Osteocyte (in vitro differentiated cells): Measurements from ENCODE around the gene FBXO7. TPM values are rescaled to one million over a fixed set of nuclear protein-coding genes. Genes with fewer than 3 reads are reported as not detected.

ENCODE experiments used
- DNase-seq: peaks from one replicate; pipeline ENCODE4 v3.0.0; 2021; ENCODE audit warnings: mixed read lengths; ENCODE audit not compliant: unreplicated experiment; ENCODE audit errors: extremely low spot score
- H3K27ac Mint-ChIP-seq: one replicate; pipeline ENCODE4 v1.8.0; 2021; ENCODE audit warnings: mild to moderate bottlenecking, mixed read lengths; ENCODE audit not compliant: unreplicated experiment
- H3K27me3 Mint-ChIP-seq: one replicate; pipeline ENCODE4 v1.8.0; 2021; ENCODE audit warnings: mixed read lengths; ENCODE audit not compliant: unreplicated experiment
- H3K36me3 Mint-ChIP-seq: one replicate; pipeline ENCODE4 v1.8.0; 2021; ENCODE audit warnings: mixed read lengths; ENCODE audit not compliant: unreplicated experiment
- H3K4me1 Mint-ChIP-seq: one replicate; pipeline ENCODE4 v1.8.0; 2021; ENCODE audit warnings: mixed read lengths; ENCODE audit not compliant: unreplicated experiment
- H3K4me3 Mint-ChIP-seq: one replicate; pipeline ENCODE4 v1.8.0; 2021; ENCODE audit warnings: mild to moderate bottlenecking, moderate library complexity, mixed read lengths; ENCODE audit not compliant: unreplicated experiment
- H3K9me3 Mint-ChIP-seq: one replicate; pipeline ENCODE4 v1.8.0; 2021; ENCODE audit warnings: mixed read lengths; ENCODE audit not compliant: unreplicated experiment
- CTCF ChIP-seq: fragments of 200-600 bp; sonication (generic); IDR thresholded peaks from 2 replicates; pipeline ENCODE4 v1.5.0; 2021; ENCODE audit warnings: antibody characterized with exemption, mild to moderate bottlenecking, moderate library complexity
- total RNA-seq: library from RNA; stranded (reverse); gene quantifications from 2 replicates; pipeline ENCODE4 v1.2.1, GENCODE V29; 2021

FBXO7 gene
- total RNA-seq, 1 donor from 2014 or later, result 86.9 TPM

GRCh38 chr22:32512267-32512982 is 37.8 kb downstream of the FBXO7 start:
- Mint-ChIP-seq H3K4me3 (no peak overlapping the region), H3K9me3 (no peaks in the 10 kb centered on the region), H3K27ac (no peak overlapping the region), H3K36me3 (peaks cover 5% of the 10 kb centered on the region), H3K27me3 (no peaks in the 10 kb centered on the region), H3K4me1 (no peaks in the 10 kb centered on the region)
- no peak for TF ChIP-seq CTCF
- no peak for DNase-seq

- no peaks in the 10 kb centered on the region for H3K27me3 Mint-ChIP-seq
- H3K4me3 Mint-ChIP-seq, result no peak overlapping the region
- TF ChIP-seq CTCF, result no peak
- no peaks in the 10 kb centered on the region for H3K9me3 Mint-ChIP-seq
- no peak for DNase-seq
- H3K27ac Mint-ChIP-seq, result no peak overlapping the region
- H3K36me3 Mint-ChIP-seq, result peaks cover 1% of the 10 kb centered on the region
- no peaks in the 10 kb centered on the region for H3K4me1 Mint-ChIP-seq
These were observed 40.5 kb downstream of the FBXO7 start for GRCh38 chr22:32515084-32515483.

- H3K4me1 Mint-ChIP-seq, result no peaks in the 10 kb centered on the region
- no peak for TF ChIP-seq CTCF
- H3K27ac Mint-ChIP-seq, result no peak overlapping the region
- H3K4me3 Mint-ChIP-seq, result no peak overlapping the region
- no peak for DNase-seq
- no peaks in the 10 kb centered on the region for H3K9me3 Mint-ChIP-seq
- peaks cover 1% of the 10 kb centered on the region for H3K36me3 Mint-ChIP-seq
- H3K27me3 Mint-ChIP-seq, result peaks cover 16% of the 10 kb centered on the region
These were observed 42.9 kb downstream of the FBXO7 start for GRCh38 chr22:32517488-32517887.

- DNase-seq, result no peak
- no peaks in the 10 kb centered on the region for H3K9me3 Mint-ChIP-seq
- no peaks in the 10 kb centered on the region for H3K4me1 Mint-ChIP-seq
- TF ChIP-seq CTCF, result no peak
- H3K36me3 Mint-ChIP-seq, result peaks cover 1% of the 10 kb centered on the region
- peaks cover 18% of the 10 kb centered on the region for H3K27me3 Mint-ChIP-seq
- H3K27ac Mint-ChIP-seq, result no peak overlapping the region
- H3K4me3 Mint-ChIP-seq, result no peak overlapping the region
These were observed 43.3 kb downstream of the FBXO7 start for GRCh38 chr22:32517921-32518320.

- DNase-seq, result no peak
- peaks cover 18% of the 10 kb centered on the region for H3K27me3 Mint-ChIP-seq
- H3K9me3 Mint-ChIP-seq, result no peaks in the 10 kb centered on the region
- TF ChIP-seq CTCF, result no peak
- H3K27ac Mint-ChIP-seq, result no peak overlapping the region
- no peaks in the 10 kb centered on the region for H3K4me1 Mint-ChIP-seq
- peaks cover 1% of the 10 kb centered on the region for H3K36me3 Mint-ChIP-seq
- H3K4me3 Mint-ChIP-seq, result no peak overlapping the region
These were observed 43.8 kb downstream of the FBXO7 start for GRCh38 chr22:32518381-32518780.
